Stimulated activated CD8-positive, alpha-beta memory T cell treated with anti-CD3 and anti-CD28 coated beads, Interleukin-2, amount 100 ng/mL, for 1 hour (primary cell): ENCODE measurements around the gene MAPKBP1.

Experiments used
- DNase-seq, 2 donors: peaks; one replicate each; pipeline ENCODE4 v3.0.0-alpha.2; 2020; ENCODE audit warnings: low read depth in 2 of 2

The MAPKBP1 gene

GRCh38 chr15:41806291-41807181, 32.3 kb downstream of the MAPKBP1 start:
- no peak for DNase-seq

GRCh38 chr15:41809121-41809520, 34.8 kb downstream of the MAPKBP1 start:
- no peak for DNase-seq

GRCh38 chr15:41809526-41810220, 35.4 kb downstream of the MAPKBP1 start:
- no peak for DNase-seq

DNA sequence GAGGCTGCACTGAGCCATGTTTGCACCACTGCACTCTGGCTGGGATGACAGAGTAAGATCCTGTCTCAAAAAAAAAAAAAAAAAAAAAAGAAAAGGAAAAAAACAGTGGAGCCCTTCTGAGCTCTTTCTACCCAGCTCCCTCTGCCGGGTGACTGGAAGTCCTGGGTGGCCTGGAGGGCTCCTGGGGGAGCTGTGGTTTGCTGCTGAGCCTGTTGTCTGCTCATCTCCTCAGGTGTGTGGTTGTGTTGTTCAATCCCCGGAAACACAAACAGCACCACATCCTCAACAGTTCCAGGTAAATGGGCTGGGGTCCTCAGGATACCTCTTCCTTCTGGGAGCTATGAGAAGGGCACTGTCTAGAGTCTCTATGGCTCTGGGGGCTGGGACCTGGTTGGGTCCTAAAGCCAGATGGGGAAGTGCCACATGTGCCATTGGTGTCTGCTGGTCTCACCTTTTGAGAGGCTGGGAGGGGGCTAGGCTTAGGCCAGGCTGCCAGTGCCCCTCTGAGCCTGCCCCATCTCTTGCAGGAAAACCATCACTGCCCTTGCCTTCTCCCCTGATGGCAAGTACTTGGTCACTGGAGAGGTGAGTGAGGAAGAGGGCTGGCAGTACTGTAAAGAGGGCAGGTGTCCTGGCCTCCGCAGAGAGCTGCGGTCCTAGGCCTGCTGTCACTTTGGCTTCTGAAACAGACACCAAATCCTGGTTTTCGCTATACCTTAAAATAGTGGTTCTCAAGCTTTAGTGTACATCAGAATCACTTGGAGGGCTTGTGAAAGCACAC, 36.6 kb downstream of the MAPKBP1 start:
- DNase-seq = no peak

GRCh38 chr15:41811432-41812195, 37.3 kb downstream of the MAPKBP1 start:
- peak; percentile 48 to 57 for DNase-seq

DNA sequence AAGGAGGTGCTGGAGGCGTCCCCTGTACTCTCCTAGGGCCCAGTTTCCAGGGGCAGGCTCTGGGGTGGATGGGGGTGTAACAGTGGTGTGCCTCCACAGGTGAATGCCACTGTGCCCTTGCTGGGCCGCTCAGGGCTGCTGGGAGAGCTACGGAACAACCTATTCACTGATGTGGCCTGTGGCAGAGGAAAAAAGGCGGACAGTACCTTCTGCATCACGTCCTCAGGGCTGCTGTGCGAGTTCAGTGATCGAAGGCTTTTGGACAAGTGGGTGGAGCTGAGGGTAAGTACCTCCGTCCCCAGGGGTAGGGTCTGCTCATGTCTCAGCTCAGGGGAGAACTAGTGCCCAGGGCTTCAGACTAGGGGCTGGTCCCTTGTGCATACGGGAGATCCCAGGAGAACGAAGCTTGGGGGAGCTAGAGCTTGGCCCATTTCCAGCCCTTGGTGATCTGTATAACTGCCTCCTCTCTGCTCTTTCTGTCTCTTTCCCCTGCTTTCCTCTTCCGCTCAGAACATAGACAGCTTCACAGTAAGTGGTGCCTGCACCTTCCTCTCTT, 38.6 kb downstream of the MAPKBP1 start:
- DNase-seq = no peak

DNA sequence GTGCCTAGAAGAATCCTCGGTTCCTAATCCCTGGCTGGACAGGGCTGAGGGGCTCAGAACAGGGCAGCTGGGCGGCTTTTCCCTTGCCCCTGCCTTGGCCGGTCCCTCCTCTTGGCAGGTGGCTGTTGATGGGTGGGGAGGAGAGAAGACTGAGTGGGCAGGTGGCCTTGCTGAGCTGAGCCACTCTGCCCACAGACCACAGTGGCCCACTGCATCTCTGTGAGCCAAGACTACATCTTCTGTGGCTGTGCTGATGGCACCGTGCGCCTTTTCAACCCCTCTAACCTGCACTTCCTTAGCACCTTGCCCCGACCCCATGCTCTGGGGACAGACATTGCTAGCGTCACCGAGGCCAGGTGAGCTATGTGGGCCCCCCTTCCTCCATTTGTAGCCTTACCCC, 39.1 kb downstream of the MAPKBP1 start:
- no peak for DNase-seq

DNA sequence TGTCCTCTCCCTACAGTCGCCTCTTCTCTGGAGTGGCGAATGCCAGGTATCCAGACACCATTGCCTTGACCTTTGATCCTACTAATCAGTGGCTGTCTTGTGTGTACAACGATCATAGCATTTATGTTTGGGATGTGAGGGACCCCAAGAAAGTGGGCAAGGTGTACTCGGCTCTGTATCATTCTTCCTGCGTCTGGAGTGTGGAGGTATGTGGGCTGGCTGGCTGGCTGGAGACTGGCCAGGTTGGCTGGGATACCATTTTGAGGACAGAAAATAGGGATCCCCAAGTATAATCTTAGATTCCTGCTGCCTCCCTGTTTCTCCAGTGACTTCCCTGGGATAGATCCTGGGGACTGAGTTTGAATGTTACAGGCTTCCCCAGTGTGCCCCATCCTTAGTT, 40.2 kb downstream of the MAPKBP1 start:
- no peak for DNase-seq

GRCh38 chr15:41816788-41817187, 42.5 kb downstream of the MAPKBP1 start:
- DNase-seq = no peak

DNA sequence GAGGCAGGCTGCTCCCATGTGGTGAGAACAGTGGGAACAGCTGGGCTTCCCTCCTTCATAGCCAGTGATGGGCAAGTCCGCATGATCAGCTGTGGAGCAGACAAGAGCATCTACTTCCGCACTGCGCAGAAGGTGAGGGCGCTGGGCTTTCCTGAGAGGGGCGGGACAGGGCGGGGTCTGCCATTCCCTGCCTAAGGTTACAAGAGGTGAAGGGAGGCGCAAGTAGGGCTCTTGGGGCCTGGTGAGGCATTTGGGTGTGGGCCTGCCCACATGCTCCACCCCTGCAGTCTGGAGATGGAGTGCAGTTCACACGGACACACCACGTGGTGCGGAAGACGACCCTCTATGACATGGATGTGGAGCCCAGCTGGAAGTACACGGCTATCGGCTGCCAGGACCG, 43.0 kb downstream of the MAPKBP1 start:
- DNase-seq = no peak

- DNase-seq = no peak
Observed at GRCh38 chr15:41817781-41818180, 43.5 kb downstream of the MAPKBP1 start.

GRCh38 chr15:41819455-41820050, 45.3 kb downstream of the MAPKBP1 start:
- no peak for DNase-seq

DNA sequence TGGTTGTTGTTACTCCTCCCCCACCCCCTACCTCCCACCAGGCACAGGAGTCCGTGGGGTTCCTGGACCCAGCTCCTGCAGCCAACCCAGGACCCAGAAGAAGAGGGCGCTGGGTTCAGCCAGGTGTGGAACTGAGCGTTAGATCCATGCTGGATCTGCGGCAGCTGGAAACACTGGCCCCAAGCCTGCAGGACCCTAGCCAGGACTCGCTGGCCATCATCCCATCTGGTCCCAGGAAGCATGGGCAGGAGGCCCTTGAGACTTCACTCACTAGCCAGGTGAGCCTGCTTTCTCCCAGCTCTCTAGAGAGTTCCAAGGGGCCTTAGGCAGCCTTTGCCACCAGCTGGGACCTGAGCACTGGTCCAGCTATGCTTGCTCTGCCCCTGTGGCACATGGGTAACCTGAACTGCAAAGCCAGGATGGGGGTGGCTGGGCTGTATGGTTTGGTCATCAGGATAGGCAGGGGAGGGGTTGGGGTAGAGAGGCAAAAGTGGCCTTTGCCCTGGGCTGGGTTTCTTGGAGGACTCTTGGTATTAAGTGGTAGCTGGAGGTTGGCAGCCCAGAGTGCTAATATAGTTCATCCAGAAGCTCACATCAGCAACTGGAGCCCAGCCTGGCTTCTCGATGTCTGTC, 46.6 kb downstream of the MAPKBP1 start:
- DNase-seq = no peak

- DNase-seq = no peak
Observed at GRCh38 chr15:41821831-41822230, 47.5 kb downstream of the MAPKBP1 start.

- no peak for DNase-seq
Observed at GRCh38 chr15:41822471-41822870, 48.2 kb downstream of the MAPKBP1 start.

GRCh38 chr15:41822957-41823356, 48.7 kb downstream of the MAPKBP1 start:
- DNase-seq = no peak

GRCh38 chr15:41823502-41823901, 49.2 kb downstream of the MAPKBP1 start:
- no peak for DNase-seq

DNA sequence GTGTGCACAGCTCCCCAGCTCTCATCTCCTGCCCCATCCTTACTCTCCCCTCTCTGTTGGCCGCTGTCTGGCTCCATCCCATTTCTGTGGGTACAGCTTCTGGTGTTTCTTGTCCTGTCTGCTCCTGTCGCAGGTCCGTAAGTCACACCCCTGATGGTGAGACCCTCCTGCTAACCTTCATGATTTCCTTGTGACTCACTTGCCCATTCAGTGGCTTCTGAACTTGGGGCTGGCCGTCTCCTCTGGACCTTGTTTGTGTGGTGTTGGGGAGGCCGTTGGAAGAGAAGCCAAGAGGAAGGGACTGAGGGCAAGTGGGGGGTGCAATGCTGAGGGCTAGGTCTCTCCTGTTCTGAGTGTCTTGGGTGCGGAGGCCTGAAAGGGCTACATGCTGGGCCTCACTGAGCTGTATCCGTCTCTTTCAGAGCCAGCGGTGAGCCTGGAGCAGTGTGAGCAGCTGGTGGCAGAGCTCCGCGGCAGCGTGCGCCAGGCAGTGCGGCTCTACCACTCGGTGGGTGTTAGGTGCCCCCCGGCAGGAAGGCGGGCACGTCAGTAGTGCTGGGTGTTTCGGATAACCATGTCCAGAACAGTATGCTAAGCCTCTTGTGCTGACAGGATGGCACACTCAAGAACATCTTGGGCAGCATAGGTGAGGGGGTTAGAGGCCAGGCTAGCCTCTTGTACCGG, 49.9 kb downstream of the MAPKBP1 start:
- DNase-seq = no peak

GRCh38 chr15:41825145-41825544, 50.9 kb downstream of the MAPKBP1 start:
- DNase-seq = no peak
